HG02870 (cell line): ENCODE measurements around the gene AGAP3.
A peak's percentile ranks its signal among the peaks of the same experiment; 100 is the strongest.

Experiments
- ATAC-seq: cut with Tn5 transposase; IDR thresholded peaks from one replicate; pipeline ENCODE4 v1.9.1; 2021; ENCODE audit warnings: mild to moderate bottlenecking, moderate library complexity; ENCODE audit not compliant: unreplicated experiment

The AGAP3 gene

GRCh38 chr7:151057989-151058780 is 28.1 kb upstream of the AGAP3 start:
- ATAC-seq: peak; percentile 89

DNA sequence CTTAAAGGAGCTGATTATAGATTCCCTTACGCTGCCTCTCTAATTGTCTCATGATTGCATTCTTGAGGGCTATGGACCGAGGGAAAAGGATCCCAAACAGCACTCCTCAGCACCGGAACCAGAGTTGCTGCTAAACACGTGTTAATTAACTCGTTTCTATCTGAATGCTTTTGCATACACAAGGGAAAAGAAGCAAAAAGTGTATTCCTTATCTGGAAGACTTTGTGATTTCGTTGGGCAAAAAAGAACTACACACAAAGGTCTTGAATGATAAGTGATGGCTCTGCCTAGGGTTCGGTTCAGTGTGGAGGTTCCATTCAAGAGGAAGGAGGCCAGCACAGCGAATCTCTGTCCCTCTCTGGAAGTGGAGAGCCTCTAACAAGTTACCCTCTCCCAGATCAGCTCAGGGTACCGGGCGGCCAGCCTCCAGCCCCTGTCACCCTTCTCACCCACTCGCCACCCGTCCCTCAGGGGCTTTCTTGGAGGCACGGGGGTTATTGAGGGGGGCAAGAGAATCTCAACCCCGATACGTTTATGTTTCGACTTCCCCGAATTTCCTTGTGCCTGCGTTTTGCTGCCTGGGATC is 27.4 kb upstream of the AGAP3 start:
- no peak for ATAC-seq

DNA sequence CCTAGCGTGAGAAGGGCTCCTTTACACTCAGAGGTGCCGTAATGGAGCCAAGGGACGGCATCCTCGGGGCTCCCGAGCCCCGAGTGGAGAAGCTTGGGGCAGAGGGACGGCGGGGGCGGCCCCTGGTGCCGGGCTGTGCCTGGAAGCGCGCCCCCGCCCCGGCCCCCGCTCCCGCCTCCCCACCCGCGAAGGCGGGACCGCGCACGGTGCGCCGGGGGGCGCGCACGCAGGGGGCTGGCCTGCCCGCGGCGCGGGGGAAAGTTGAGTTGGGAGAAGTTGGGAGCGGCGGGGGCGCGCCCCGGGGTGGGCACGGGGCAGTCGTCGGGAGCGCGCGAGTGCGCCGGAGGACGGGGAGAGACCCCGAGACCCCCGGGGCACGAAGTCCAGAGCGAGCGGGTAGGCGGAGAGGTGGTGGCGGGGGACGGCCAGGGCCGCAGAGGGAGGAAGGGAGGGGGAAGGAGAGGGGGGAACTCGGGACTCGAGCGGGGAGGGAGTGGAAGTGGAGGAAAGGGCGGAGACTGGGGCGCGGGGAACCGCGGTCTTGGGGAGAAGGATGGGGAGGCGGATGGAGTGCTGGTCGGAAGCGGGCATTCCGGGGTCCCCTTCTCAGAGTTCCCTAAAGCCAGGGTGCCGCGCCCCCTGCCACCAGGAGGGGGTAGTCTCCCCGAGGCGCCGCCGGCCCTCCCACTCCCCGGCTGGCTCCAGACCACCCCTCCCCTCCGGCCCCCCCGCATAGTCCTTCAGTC is 26.7 kb upstream of the AGAP3 start, which contains the start of gene SLC4A2:
Gene SLC4A2 (plus strand): TSS at position 223 of the 746 bp plus-strand sequence. CDS start 2,399 bp downstream, outside the sequence.
- no peak for ATAC-seq

DNA sequence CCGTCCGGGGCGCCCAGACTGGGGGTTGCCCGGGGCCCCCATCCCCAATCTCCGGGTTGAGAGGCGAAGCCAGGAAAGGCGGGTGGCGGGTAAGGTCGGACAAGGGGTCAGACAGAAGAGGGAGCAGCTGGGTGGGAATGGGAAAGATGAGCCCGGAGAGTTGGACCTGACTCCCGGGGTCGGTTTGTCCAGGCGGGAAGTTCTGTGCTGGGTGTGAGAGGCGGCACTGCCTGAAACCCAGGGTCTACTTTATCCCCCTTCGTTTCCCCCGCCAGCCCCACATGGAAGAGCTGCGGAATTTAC is 26.2 kb upstream of the AGAP3 start:
- ATAC-seq: no peak

DNA sequence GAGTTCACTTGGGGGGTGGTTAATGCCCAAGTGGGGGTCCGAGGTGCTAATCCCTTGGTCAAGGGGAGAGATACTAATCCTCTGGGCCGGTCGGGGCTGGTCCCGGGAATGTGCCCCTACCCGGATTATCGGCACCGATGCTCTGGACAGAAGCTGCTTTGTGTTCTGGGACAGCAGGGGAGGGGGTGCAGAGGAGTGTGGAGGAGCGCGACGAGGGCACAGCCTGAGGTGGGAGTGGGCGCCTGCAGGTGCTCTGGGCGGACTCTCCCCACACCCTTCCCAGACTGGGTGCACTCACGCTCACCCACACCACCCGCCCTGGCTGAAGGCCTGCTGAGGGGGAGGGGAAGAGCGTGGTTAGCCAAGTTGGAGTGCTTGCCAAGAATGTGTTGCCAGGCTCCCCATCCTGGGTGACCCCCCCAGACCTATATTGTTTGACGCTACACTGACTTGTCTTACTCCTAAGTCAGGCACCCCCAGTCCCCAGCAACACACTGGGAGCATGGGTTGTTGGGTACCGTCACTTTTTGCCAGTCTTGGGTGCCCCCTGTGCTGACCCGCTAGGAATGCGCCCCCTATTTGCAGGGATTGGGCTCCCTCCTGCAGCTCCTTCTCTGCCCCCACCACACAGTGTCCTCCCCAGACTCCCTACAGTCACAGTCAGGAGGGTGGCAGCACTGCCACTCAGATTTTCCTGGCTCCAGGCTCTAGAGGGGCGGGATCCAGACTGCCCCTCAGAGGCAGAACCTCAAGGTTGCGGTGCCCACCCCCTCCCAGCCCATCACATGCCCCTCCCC is 25.7 kb upstream of the AGAP3 start:
- no peak for ATAC-seq

GRCh38 chr7:151061213-151062110 is 24.8 kb upstream of the AGAP3 start:
- ATAC-seq: no peak

- ATAC-seq: no peak
Observed at GRCh38 chr7:151062111-151062398, 24.2 kb upstream of the AGAP3 start.

GRCh38 chr7:151062399-151063211 is 23.7 kb upstream of the AGAP3 start:
- no peak for ATAC-seq

DNA sequence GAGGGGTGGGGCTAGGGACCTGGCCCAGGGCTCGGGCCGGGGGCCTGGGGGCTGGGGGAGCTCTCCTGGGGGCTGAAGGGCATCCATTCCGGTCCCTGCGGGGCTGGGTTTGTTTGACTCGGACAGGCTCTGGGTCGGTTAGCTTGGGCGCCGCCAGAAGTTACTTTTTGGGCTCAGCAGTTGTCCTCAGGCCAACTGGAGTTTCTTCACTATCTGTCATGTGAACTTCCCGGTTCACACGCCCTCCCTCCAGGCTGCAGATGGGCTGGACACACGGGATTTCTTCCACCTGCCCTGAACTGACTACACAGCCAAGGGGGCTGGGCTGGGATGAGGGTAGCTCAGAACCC is 23.1 kb upstream of the AGAP3 start:
- ATAC-seq: no peak

DNA sequence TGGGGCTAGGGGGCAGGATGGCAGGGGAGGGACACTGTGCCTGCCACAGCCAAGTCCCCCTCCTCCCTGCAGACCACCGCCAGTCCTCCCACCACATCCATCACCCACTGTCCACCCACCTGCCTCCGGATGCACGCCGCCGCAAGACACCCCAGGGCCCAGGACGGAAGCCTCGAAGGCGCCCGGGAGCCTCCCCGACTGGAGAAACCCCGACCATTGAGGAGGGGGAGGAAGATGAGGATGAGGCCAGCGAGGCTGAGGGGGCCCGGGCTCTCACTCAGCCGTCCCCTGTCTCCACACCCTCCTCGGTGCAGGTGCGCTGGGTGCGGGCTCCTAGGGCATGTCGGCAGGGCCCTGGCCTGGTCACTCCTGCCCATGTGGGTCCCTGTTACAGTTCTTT is 21.8 kb upstream of the AGAP3 start:
- ATAC-seq: no peak

GRCh38 chr7:151064993-151065392 is 21.3 kb upstream of the AGAP3 start:
- no peak for ATAC-seq

DNA sequence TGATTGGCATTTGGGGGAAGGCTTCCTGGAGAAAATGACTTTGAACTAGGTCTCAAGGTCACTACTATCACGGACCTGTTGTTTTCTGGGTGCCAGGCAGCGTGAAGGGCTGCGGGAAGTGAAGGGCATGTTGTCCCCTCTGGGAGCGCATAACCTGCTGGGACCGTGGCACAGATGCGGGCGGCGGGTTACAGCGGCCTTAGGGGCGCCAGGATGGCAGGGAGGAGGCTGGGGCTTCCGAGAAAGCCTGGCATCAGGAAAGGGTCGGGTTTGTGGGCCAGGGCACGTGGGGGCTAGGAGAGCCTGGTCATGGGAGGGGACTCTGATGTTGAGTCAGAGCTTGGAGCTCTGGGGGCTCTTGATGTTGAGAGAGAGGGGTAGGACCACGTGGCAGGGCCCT is 20.8 kb upstream of the AGAP3 start:
- ATAC-seq: no peak

GRCh38 chr7:151066273-151066974 is 19.9 kb upstream of the AGAP3 start:
- ATAC-seq: no peak

DNA sequence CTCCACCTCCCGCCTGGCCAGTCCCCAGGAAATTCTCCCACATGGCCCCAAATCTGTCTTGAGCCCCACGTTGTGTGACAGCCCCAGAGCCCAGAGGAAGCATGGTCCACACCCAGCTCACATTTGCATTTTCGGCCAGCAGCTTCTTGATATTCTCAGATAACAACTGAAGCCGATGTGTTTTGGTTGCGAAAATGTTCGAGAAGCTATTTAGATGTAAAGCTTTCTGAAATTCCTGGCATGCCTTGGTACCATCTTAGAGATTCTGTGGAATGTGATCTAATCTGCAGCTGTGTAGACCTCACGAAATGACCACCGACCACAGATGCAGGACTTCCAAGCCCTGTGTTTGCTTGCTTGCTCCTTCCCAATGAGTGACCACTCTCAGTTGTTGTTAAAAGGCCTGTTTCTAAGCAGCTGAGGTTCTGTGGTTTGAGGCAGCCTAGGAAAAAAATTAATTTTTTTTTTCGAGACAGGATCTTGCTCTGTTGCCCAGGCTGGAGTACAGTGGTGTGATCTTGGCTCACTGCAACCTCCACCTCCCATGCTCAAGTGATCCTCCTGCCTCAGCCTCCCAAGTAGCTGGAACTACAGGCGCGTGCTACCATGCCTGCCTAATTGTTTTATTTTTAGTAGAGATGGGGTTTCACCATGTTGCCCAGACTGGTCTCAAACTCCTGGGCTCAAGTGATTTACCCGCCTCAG is 18.1 kb upstream of the AGAP3 start:
- no peak for ATAC-seq

DNA sequence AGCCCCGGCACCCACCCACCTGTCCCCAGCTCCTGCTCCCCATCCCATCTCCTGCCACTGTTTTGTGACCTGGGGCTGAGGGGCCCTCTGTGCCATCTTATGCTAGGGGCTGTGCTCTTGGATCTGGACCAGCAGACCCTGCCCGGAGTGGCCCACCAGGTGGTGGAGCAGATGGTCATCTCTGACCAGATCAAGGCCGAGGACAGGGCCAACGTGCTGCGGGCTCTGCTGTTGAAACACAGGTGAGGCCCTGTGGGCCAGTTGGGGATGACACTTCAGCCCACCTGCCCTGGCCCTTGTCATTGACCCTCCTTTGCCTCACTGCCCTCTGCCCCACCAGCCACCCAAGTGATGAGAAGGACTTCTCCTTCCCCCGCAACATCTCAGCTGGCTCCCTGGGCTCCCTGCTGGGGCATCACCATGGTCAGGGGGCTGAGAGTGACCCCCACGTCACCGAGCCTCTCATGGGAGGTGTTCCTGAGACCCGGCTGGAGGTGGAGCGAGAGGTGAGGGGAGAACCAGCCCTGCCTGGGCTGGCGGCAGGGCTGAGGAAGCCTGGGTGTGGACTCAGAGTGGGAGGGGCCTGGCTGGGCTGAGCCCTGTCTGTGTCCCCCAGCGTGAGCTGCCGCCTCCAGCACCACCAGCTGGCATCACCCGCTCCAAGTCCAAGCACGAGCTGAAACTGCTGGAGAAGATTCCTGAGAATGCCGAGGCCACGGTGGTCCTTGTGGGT is 16.3 kb upstream of the AGAP3 start:
- no peak for ATAC-seq

- ATAC-seq: no peak
Observed at GRCh38 chr7:151070574-151070960, 15.7 kb upstream of the AGAP3 start.

DNA sequence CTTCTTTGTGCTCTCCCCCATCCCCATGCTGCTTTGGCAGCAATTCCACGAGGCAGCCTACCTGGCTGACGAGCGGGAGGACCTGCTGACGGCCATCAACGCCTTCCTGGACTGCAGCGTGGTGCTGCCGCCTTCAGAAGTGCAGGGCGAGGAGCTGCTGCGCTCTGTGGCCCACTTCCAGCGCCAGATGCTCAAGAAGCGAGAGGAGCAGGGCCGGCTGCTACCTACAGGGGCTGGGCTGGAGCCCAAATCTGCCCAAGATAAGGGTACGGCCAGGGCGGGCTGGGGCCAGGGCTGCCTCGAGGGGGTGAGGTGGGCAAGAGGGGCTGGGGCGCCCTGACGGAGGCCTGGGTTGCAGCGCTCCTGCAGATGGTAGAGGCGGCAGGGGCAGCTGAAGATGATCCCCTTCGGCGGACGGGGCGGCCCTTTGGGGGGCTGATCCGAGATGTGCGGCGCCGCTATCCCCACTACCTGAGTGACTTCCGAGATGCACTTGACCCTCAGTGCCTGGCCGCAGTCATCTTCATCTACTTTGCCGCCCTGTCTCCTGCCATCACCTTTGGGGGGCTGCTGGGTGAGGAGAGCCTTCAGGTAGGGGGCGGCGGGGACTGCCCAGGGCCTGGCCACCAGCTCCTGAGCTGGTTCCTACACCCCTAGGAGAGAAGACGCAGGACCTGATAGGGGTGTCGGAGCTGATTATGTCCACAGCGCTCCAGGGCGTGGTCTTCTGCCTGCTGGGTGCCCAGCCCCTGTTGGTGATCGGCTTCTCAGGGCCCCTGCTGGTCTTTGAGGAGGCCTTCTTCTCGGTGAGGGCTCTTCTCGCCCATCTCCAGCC is 15.0 kb upstream of the AGAP3 start:
- no peak for ATAC-seq
